HG03565 (cell line): ENCODE results near the gene CPEB3.
"Not testable (repeated sequence)": the region's sequence is repeated elsewhere in the genome, so short reads cannot be mapped to it uniquely, and the experiment has no call there.

ENCODE experiments used
- ATAC-seq: cut with Tn5 transposase; IDR thresholded peaks from one replicate; pipeline ENCODE4 v1.9.1; 2021; ENCODE audit warnings: mild to moderate bottlenecking, moderate library complexity; ENCODE audit not compliant: unreplicated experiment

The CPEB3 gene

DNA sequence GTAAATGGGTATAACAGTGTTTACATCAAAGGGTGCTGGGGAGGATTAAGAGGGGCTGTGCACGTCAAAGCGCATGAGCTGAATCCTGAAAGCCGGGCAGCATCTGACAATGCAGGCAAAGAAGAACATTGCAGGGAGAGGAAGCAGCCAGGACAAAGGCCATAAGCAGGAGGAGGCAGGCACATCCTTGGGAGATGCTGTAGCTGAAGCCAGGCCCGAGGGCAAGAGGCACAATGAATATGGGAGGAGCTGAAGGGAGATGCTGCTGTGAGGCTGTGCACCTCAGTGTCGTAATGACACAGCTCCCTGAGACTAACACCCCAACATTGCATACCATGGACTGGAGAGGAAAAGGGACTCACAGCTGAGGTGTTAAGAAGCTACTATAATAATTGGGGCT lies 238.1 kb downstream of the CPEB3 start:
- ATAC-seq: no peak

- ATAC-seq: no peak
Observed at GRCh38 chr10:92052088-92052487, 238.8 kb downstream of the CPEB3 start.

- no peak for ATAC-seq
Observed at GRCh38 chr10:92047215-92047614, 243.7 kb downstream of the CPEB3 start.

GRCh38 chr10:92045641-92046106 lies 245.2 kb downstream of the CPEB3 start:
- ATAC-seq: no peak

- no peak for ATAC-seq
Observed at GRCh38 chr10:92042541-92042940, 248.3 kb downstream of the CPEB3 start.

GRCh38 chr10:92038949-92039348 lies 251.9 kb downstream of the CPEB3 start:
- no peak for ATAC-seq

GRCh38 chr10:92033070-92033469 lies 257.8 kb downstream of the CPEB3 start:
- ATAC-seq: not testable (repeated sequence)

- ATAC-seq: no peak
Observed at GRCh38 chr10:92031580-92031979, 259.3 kb downstream of the CPEB3 start.

- no peak for ATAC-seq
Observed at GRCh38 chr10:92027141-92027540, 263.7 kb downstream of the CPEB3 start.

DNA sequence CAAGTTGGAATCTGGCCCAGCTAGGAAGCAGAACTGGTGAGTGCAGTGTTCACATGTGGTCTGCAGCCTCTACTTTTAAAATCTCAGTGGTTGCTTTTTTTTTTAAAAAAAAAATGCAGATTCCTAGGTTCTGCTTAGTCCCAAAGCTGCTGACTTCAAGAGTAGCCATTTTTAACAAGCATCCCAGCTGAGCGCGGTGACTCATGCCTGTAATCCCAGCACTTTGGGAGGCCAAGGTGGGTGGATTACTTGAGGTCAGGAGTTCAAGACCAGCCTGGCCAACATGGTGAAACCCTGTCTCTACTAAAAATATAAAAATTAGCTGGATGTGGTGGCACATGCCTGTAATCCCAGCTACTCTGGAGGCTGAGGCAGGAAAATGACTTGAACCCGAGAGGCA lies 265.5 kb downstream of the CPEB3 start:
- not testable (repeated sequence) for ATAC-seq

DNA sequence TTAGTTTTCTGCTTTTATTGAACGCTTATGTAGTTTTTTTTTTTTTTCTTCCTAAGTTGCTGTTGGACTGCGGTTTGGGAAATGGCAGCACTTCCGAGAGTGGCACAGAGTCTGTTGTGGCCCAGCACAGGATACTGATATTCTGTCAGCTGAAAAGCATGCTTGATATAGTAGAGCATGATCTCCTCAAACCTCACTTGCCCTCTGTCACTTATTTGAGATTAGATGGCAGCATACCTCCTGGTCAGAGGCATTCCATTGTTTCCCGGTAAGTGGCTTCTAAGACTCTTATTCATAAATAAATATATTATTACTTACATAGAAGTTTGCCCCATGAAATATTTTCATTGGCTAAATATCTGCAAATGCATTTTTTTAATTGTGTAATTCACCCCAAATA lies 266.2 kb downstream of the CPEB3 start:
- no peak for ATAC-seq

GRCh38 chr10:92014620-92015019 lies 276.3 kb downstream of the CPEB3 start:
- ATAC-seq: no peak

DNA sequence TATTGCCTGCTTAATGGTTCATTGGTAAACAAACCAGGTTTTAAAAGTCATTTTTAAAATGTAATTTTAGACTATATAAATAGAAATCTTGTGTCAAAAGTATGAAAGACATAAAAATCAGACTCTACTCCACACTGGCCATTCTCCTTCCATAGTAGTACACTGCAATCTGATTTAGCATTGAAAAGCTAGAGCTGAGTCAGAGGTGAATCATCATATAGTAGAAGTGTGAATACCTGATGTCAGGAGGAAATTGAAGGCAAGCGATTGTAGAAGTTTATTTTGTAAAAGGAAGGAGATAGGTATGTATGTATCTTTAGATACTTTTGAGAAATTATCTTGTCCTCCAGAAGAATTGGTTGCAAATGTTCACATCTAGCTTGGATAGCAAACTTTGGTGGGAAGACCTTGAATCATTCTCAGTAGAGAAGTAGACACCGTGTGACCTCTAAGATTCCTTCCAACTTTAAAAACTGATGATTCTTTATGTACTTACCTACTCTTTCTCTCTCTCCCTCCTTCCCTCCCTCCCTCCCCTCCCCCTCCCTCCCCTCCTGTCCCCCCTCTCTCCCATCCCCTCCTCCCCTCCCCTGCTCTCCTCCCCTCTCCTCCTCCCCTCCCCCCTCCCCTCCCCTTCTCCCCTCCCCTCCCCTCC lies 279.2 kb downstream of the CPEB3 start:
- no peak for ATAC-seq

DNA sequence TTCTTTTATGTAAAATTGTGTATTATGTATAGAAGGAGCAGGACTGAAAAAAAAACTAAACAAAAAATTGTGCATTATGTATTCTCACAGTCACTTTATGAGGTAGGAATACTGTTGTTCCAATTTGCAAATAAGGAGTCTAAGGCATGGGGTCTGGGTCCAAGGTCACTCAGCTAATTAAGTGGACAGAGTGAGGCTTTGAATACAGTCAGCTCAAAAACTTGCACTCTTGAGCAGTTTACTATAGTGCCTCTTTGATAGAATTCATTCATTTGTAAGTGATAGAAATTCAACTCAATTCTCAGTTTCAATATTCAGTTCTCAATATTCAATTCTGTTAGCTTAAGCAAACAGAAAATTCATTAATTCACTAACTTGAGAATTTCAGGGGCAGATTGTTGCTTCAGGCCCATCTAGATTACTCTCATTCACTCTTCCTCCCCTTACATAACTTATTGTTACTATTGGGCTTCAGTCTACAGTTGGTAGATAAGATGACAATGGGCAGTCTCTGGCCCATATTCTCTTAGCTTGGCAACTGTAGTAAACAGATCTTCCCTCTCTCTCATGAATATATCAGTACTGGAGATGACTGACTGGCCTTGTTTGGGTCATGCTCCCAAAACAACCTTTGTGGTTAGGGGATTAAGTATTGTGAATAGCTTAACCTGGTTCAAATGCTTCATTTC lies 280.7 kb downstream of the CPEB3 start:
- ATAC-seq: no peak

- ATAC-seq: no peak
Observed at GRCh38 chr10:92009445-92009844, 281.4 kb downstream of the CPEB3 start.

- no peak for ATAC-seq
Observed at GRCh38 chr10:92005978-92006377, 284.9 kb downstream of the CPEB3 start.

- ATAC-seq: no peak
Observed at GRCh38 chr10:92003258-92003657, 287.6 kb downstream of the CPEB3 start.

GRCh38 chr10:92001995-92002394 lies 288.9 kb downstream of the CPEB3 start:
- ATAC-seq: no peak

- no peak for ATAC-seq
Observed at GRCh38 chr10:92001581-92001980, 289.3 kb downstream of the CPEB3 start.
